Measurements from ENCODE around the gene TRIP11.

Gene TRIP11

GRCh38 chr14:91997492-91997891 is 42.4 kb downstream of the TRIP11 start:
- H3K27ac ChIP-seq, result no peak overlapping the region

GRCh38 chr14:91996948-91997371 is 42.9 kb downstream of the TRIP11 start:
- peaks cover 16% of the 10 kb centered on the region for H3K36me3 ChIP-seq (ENCODE audit: insufficient read depth, low read length)
- H3K27ac ChIP-seq, result no peak overlapping the region
- H3K9me3 ChIP-seq (ENCODE audit: low read depth, low read length), result no peaks in the 10 kb centered on the region
- H3K4me3 ChIP-seq, result no peak overlapping the region
- H3K9ac ChIP-seq (ENCODE audit: insufficient read length), result no peak overlapping the region
- TF ChIP-seq EZH2 (IDR thresholded peaks at IDR 0.05), result no peak
- DNase-seq (ENCODE audit: low read depth, low spot score), result peak; percentile 68

More at GRCh38 chr14:91997492-91997891, 42.4 kb downstream of the TRIP11 start:
- no peak overlapping the region for H3K9ac ChIP-seq (ENCODE audit: insufficient read length)
- H3K36me3 ChIP-seq (ENCODE audit: insufficient read depth, low read length), result peaks cover 10% of the 10 kb centered on the region
- H3K9me3 ChIP-seq (ENCODE audit: low read depth, low read length), result no peaks in the 10 kb centered on the region
- DNase-seq (ENCODE audit: low read depth, low spot score), result no peak
- H3K4me3 ChIP-seq, result no peak overlapping the region
- TF ChIP-seq POLR2AphosphoS5 (IDR thresholded peaks at IDR 0.05; ENCODE audit: borderline replicate concordance, low read depth, low read length) (no peak), EZH2 (IDR thresholded peaks at IDR 0.05) (no peak), FOXP2 (optimal IDR thresholded peaks at IDR 0.05; ENCODE audit: control extremely low read depth, extremely low read length, insufficient read depth) (no peak)

- Histone ChIP-seq H3K27ac (no peak overlapping the region), H3K36me3 (ENCODE audit: insufficient read depth, low read length) (peaks cover 70% of the 10 kb centered on the region), H3K9ac (ENCODE audit: insufficient read length) (no peak overlapping the region), H3K4me3 (no peak overlapping the region), H3K9me3 (ENCODE audit: low read depth, low read length) (no peaks in the 10 kb centered on the region)
- DNase-seq (ENCODE audit: low read depth, low spot score), result no peak
- TF ChIP-seq EZH2 (IDR thresholded peaks at IDR 0.05) (no peak), POLR2AphosphoS5 (IDR thresholded peaks at IDR 0.05; ENCODE audit: borderline replicate concordance, low read depth, low read length) (no peak), FOXP2 (optimal IDR thresholded peaks at IDR 0.05; ENCODE audit: control extremely low read depth, extremely low read length, insufficient read depth) (no peak)
Measured at GRCh38 chr14:91987192-91987591, 52.7 kb downstream of the TRIP11 start.

- no peak for DNase-seq (ENCODE audit: low read depth, low spot score)
- Histone ChIP-seq H3K36me3 (ENCODE audit: insufficient read depth, low read length) (peaks cover 56% of the 10 kb centered on the region), H3K4me3 (no peak overlapping the region), H3K9ac (ENCODE audit: insufficient read length) (no peak overlapping the region), H3K27ac (no peak overlapping the region), H3K9me3 (ENCODE audit: low read depth, low read length) (no peaks in the 10 kb centered on the region)
- no peak for TF ChIP-seq EZH2 (IDR thresholded peaks at IDR 0.05)
- TF ChIP-seq FOXP2 (optimal IDR thresholded peaks at IDR 0.05; ENCODE audit: control extremely low read depth, extremely low read length, insufficient read depth), result no peak
- TF ChIP-seq POLR2AphosphoS5 (IDR thresholded peaks at IDR 0.05; ENCODE audit: borderline replicate concordance, low read depth, low read length), result no peak
Measured at GRCh38 chr14:91985521-91986255, 54.2 kb downstream of the TRIP11 start.

- peaks cover 53% of the 10 kb centered on the region for H3K36me3 ChIP-seq (ENCODE audit: insufficient read depth, low read length)
- TF ChIP-seq EZH2 (IDR thresholded peaks at IDR 0.05), result no peak
- TF ChIP-seq POLR2AphosphoS5 (IDR thresholded peaks at IDR 0.05; ENCODE audit: borderline replicate concordance, low read depth, low read length), result no peak
- no peak for TF ChIP-seq FOXP2 (optimal IDR thresholded peaks at IDR 0.05; ENCODE audit: control extremely low read depth, extremely low read length, insufficient read depth)
- no peak overlapping the region for H3K27ac ChIP-seq
- H3K4me3 ChIP-seq, result no peak overlapping the region
- no peak for DNase-seq (ENCODE audit: low read depth, low spot score)
- H3K9me3 ChIP-seq (ENCODE audit: low read depth, low read length), result no peaks in the 10 kb centered on the region
- no peak overlapping the region for H3K9ac ChIP-seq (ENCODE audit: insufficient read length)
Measured at GRCh38 chr14:91985008-91985407, 54.9 kb downstream of the TRIP11 start.

- no peaks in the 10 kb centered on the region for H3K9me3 ChIP-seq (ENCODE audit: low read depth, low read length)
- no peak for DNase-seq (ENCODE audit: low read depth, low spot score)
- H3K36me3 ChIP-seq (ENCODE audit: insufficient read depth, low read length), result peaks cover 44% of the 10 kb centered on the region
- H3K4me3 ChIP-seq, result no peak overlapping the region
- TF ChIP-seq POLR2AphosphoS5 (IDR thresholded peaks at IDR 0.05; ENCODE audit: borderline replicate concordance, low read depth, low read length) (no peak), EZH2 (IDR thresholded peaks at IDR 0.05) (no peak), FOXP2 (optimal IDR thresholded peaks at IDR 0.05; ENCODE audit: control extremely low read depth, extremely low read length, insufficient read depth) (no peak)
- H3K27ac ChIP-seq, result no peak overlapping the region
- H3K9ac ChIP-seq (ENCODE audit: insufficient read length), result no peak overlapping the region
Measured at GRCh38 chr14:91983588-91983987, 56.3 kb downstream of the TRIP11 start.

GRCh38 chr14:91980157-91980556 is 59.7 kb downstream of the TRIP11 start:
- no peak overlapping the region for H3K9ac ChIP-seq (ENCODE audit: insufficient read length)
- TF ChIP-seq POLR2AphosphoS5 (IDR thresholded peaks at IDR 0.05; ENCODE audit: borderline replicate concordance, low read depth, low read length), result no peak
- TF ChIP-seq EZH2 (IDR thresholded peaks at IDR 0.05), result no peak
- no peak for TF ChIP-seq FOXP2 (optimal IDR thresholded peaks at IDR 0.05; ENCODE audit: control extremely low read depth, extremely low read length, insufficient read depth)
- no peak overlapping the region for H3K27ac ChIP-seq
- no peak overlapping the region for H3K4me3 ChIP-seq
- DNase-seq (ENCODE audit: low read depth, low spot score), result no peak
- H3K36me3 ChIP-seq (ENCODE audit: insufficient read depth, low read length), result peaks cover 18% of the 10 kb centered on the region
- H3K9me3 ChIP-seq (ENCODE audit: low read depth, low read length), result no peaks in the 10 kb centered on the region

GRCh38 chr14:91977884-91978283 is 62.0 kb downstream of the TRIP11 start:
- Histone ChIP-seq H3K9me3 (ENCODE audit: low read depth, low read length) (no peaks in the 10 kb centered on the region), H3K9ac (ENCODE audit: insufficient read length) (no peak overlapping the region), H3K27ac (no peak overlapping the region), H3K36me3 (ENCODE audit: insufficient read depth, low read length) (peaks cover 24% of the 10 kb centered on the region), H3K4me3 (no peak overlapping the region)
- TF ChIP-seq EZH2 (IDR thresholded peaks at IDR 0.05), result no peak
- DNase-seq (ENCODE audit: low read depth, low spot score), result no peak

- Histone ChIP-seq H3K27ac (no peak overlapping the region), H3K36me3 (ENCODE audit: insufficient read depth, low read length) (peaks cover 37% of the 10 kb centered on the region), H3K9ac (ENCODE audit: insufficient read length) (no peak overlapping the region), H3K4me3 (no peak overlapping the region), H3K9me3 (ENCODE audit: low read depth, low read length) (no peaks in the 10 kb centered on the region)
- TF ChIP-seq EZH2 (IDR thresholded peaks at IDR 0.05) (no peak), FOXP2 (optimal IDR thresholded peaks at IDR 0.05; ENCODE audit: control extremely low read depth, extremely low read length, insufficient read depth) (no peak), POLR2AphosphoS5 (IDR thresholded peaks at IDR 0.05; ENCODE audit: borderline replicate concordance, low read depth, low read length) (no peak)
- DNase-seq (ENCODE audit: low read depth, low spot score), result no peak
Measured at GRCh38 chr14:91975763-91976162, 64.1 kb downstream of the TRIP11 start.

All from SK-N-MC (cell line).